H1 (cell line): ENCODE results near the gene NELFCD. TPM values are rescaled to one million over a fixed set of nuclear protein-coding genes. Genes with fewer than 3 reads are reported as not detected.

Source experiments
- CTCF ChIA-PET: fragments of 300-600 bp; sonication (Branson Sonifier 250); formaldehyde crosslinking; loops from one replicate; lab custom pipeline; 2021; ENCODE audit not compliant: partially characterized antibody; lab: Charles Lee
- POLR2A ChIA-PET: fragments of 300-600 bp; sonication (Branson Sonifier 250); formaldehyde crosslinking; loops from one replicate; lab custom pipeline; 2021; ENCODE audit warnings: inconsistent platforms; ENCODE audit not compliant: partially characterized antibody; lab: Charles Lee
- DNase-seq, 2 experiments: peaks; one replicate each; pipeline versions ENCODE4 v3.0.0 to v3.0.0-alpha.2; 2010 to 2022; ENCODE audit warnings: low spot score in 2 of 2, low read depth in 1 of 2, mixed read lengths in 1 of 2
- FAIRE-seq: peaks from 2 replicates; lab custom pipeline; 2011; peaks lifted over from hg19 to GRCh38; lab: Jason Lieb, UNC
- H2AFZ ChIP-seq: 2 replicates; pipeline ENCODE4 v1.8.1; 2012; ENCODE audit warnings: low read length, inconsistent platforms
- H2AK5ac ChIP-seq: 2 replicates; pipeline ENCODE4 v1.6.1; 2013; ENCODE audit warnings: low read depth, low read length
- H2BK120ac ChIP-seq: replicated peaks from 2 replicates; pipeline ENCODE3; 2013; ENCODE audit warnings: low read depth, low read length, inconsistent platforms
- H2BK12ac ChIP-seq: 2 replicates; pipeline ENCODE4 v1.6.1; 2013; ENCODE audit warnings: low read depth, low read length
- H2BK15ac ChIP-seq: 2 replicates; pipeline ENCODE4 v1.6.1; 2013; ENCODE audit warnings: low read length
- H2BK20ac ChIP-seq: 2 replicates; pipeline ENCODE4 v1.6.1; 2013; ENCODE audit warnings: low read length
- H2BK5ac ChIP-seq: 2 replicates; pipeline ENCODE4 v1.6.1; 2013; ENCODE audit warnings: low read depth, low read length
- H3K14ac ChIP-seq: 2 replicates; pipeline ENCODE4 v1.6.1; 2013; ENCODE audit warnings: inconsistent platforms; ENCODE audit not compliant: insufficient read length
- H3K18ac ChIP-seq: 2 replicates; pipeline ENCODE4 v1.6.1; 2013; ENCODE audit warnings: low read length; ENCODE audit errors: extremely low read depth
- H3K23ac ChIP-seq: 2 replicates; pipeline ENCODE4 v1.6.1; 2013; ENCODE audit warnings: inconsistent platforms; ENCODE audit not compliant: insufficient read length
- H3K23me2 ChIP-seq: 2 replicates; pipeline ENCODE4 v1.6.1; 2013; ENCODE audit warnings: low read depth, low read length
- H3K27ac ChIP-seq: 2 replicates; pipeline ENCODE4 v1.6.1; 2011; ENCODE audit warnings: low read depth, low read length, inconsistent platforms
- H3K27me3 ChIP-seq, 4 experiments: replicated peaks in 1 of 4; 1 replicate in 1 of 4; 2 replicates in 3 of 4; pipeline versions ENCODE4 v1.6.1 to v1.8.1; 2011 to 2013; ENCODE audit warnings: low read length in 3 of 4, mild to moderate bottlenecking in 3 of 4, inconsistent platforms in 2 of 4, mixed read lengths in 2 of 4, moderate library complexity in 1 of 4; ENCODE audit not compliant: control insufficient read depth in 3 of 4, insufficient read depth in 3 of 4; ENCODE audit errors: extremely low read depth in 1 of 4
- H3K36me3 ChIP-seq, 4 experiments: 2 replicates each; pipeline versions ENCODE4 v1.6.1 to v1.8.1; 2011 to 2013; ENCODE audit warnings: mild to moderate bottlenecking in 4 of 4, low read length in 3 of 4, moderate library complexity in 2 of 4, control low read depth in 1 of 4, inconsistent platforms in 1 of 4; ENCODE audit not compliant: insufficient read depth in 4 of 4, control insufficient read depth in 2 of 4
- H3K4ac ChIP-seq: replicated peaks from 2 replicates; pipeline ENCODE3; 2013; ENCODE audit warnings: low read length, low read depth, mixed read lengths, inconsistent platforms; ENCODE audit not compliant: insufficient read length
- H3K4me1 ChIP-seq, 4 experiments: replicated peaks in 1 of 4; 1 replicate in 1 of 4; 2 replicates in 3 of 4; pipeline versions ENCODE4 v1.6.1 to v1.8.1; 2011 to 2013; ENCODE audit warnings: low read length in 3 of 4, inconsistent platforms in 2 of 4, mixed read lengths in 1 of 4; ENCODE audit not compliant: insufficient read depth in 4 of 4, control insufficient read depth in 3 of 4
- H3K4me2 ChIP-seq, 2 experiments: 2 replicates each; pipeline versions ENCODE4 v1.6.1 to v1.8.1; 2011 to 2013; ENCODE audit warnings: low read depth in 2 of 2, low read length in 2 of 2, control low read depth in 1 of 2, inconsistent platforms in 1 of 2, mild to moderate bottlenecking in 1 of 2; ENCODE audit not compliant: insufficient read depth in 1 of 2
- H3K4me3 ChIP-seq, 4 experiments: fragments of 200-600, 300-600 bp in 1 of 4; sonication (generic), shearing (Covaris generic), sonication (Bioruptor Twin) in 1 of 4; 2 replicates each; pipeline versions ENCODE4 v1.5.1 to v1.8.1; 2011 to 2016; ENCODE audit warnings: low read length in 4 of 4, low read depth in 3 of 4, control low read depth in 2 of 4, inconsistent platforms in 2 of 4, mild to moderate bottlenecking in 2 of 4, mixed read lengths in 1 of 4, moderate library complexity in 1 of 4; ENCODE audit not compliant: insufficient read depth in 2 of 4; ENCODE audit errors: extremely low read depth in 1 of 4
- H3K56ac ChIP-seq: replicated peaks from 2 replicates; pipeline ENCODE3; 2013; ENCODE audit warnings: low read depth, mild to moderate bottlenecking, mixed read lengths, low read length, inconsistent platforms; ENCODE audit not compliant: insufficient read length
- H3K79me1 ChIP-seq: 2 replicates; pipeline ENCODE4 v1.6.1; 2013; ENCODE audit warnings: low read depth, low read length, control low read depth
- H3K79me2 ChIP-seq, 2 experiments: 2 replicates each; pipeline versions ENCODE4 v1.6.1 to v1.8.1; 2012 to 2013; ENCODE audit warnings: low read length in 2 of 2, mild to moderate bottlenecking in 2 of 2, inconsistent platforms in 1 of 2; ENCODE audit not compliant: insufficient read depth in 2 of 2, control insufficient read depth in 1 of 2
- H3K9ac ChIP-seq, 4 experiments: replicated peaks in 1 of 4; 1 replicate in 1 of 4; 2 replicates in 3 of 4; pipeline versions ENCODE4 v1.6.1 to v1.8.1; 2011 to 2013; ENCODE audit warnings: low read depth in 3 of 4, low read length in 3 of 4, control low read depth in 2 of 4, mild to moderate bottlenecking in 2 of 4, moderate library complexity in 2 of 4, inconsistent platforms in 1 of 4; ENCODE audit errors: extremely low read depth in 1 of 4
- H3K9me3 ChIP-seq, 2 experiments: 2 replicates each; pipeline versions ENCODE4 v1.6.1 to v1.8.1; 2012 to 2013; ENCODE audit warnings: mild to moderate bottlenecking in 2 of 2, moderate library complexity in 2 of 2, control low read depth in 1 of 2, inconsistent platforms in 1 of 2, low read depth in 1 of 2, low read length in 1 of 2, mixed read lengths in 1 of 2; ENCODE audit not compliant: insufficient read depth in 2 of 2
- H4K20me1 ChIP-seq, 2 experiments: replicated peaks in 1 of 2; 2 replicates each; pipeline versions ENCODE3 to v1.8.1; 2011 to 2013; ENCODE audit warnings: inconsistent platforms in 2 of 2, low read length in 2 of 2, mild to moderate bottlenecking in 1 of 2; ENCODE audit not compliant: insufficient read depth in 2 of 2, control insufficient read depth in 1 of 2
- H4K5ac ChIP-seq: 2 replicates; pipeline ENCODE4 v1.6.1; 2013; ENCODE audit warnings: low read length, low read depth, mixed read lengths, inconsistent platforms; ENCODE audit not compliant: insufficient read length
- H4K8ac ChIP-seq: 2 replicates; pipeline ENCODE4 v1.8.0; 2013; ENCODE audit warnings: mild to moderate bottlenecking, moderate library complexity, low read length, inconsistent platforms; ENCODE audit not compliant: insufficient read depth; ENCODE audit errors: extremely low read depth
- H4K91ac ChIP-seq: replicated peaks from 2 replicates; pipeline ENCODE3; 2013; ENCODE audit warnings: low read length, mixed read lengths, inconsistent platforms; ENCODE audit not compliant: insufficient read length
- ASH2L ChIP-seq: fragments of 200-600, 300-600 bp; sonication (generic); IDR thresholded peaks from one replicate; pipeline ENCODE4 v1.7.1; 2017; ENCODE audit warnings: low read length
- BRCA1 ChIP-seq: IDR thresholded peaks from 2 replicates; pipeline ENCODE4 v1.6.1; 2012; ENCODE audit warnings: low read depth, low read length, improper control_type of control experiment
- CBX5 ChIP-seq: fragments of 300-800, 300-1000 bp; sonication (generic); IDR thresholded peaks from 2 replicates; pipeline ENCODE4 v1.7.1; 2016; ENCODE audit warnings: antibody characterized with exemption, low read length, low read depth
- CREB1 ChIP-seq: IDR thresholded peaks from 2 replicates; pipeline ENCODE4 v1.6.1; 2012; ENCODE audit warnings: inconsistent platforms
- FOSL1 ChIP-seq: IDR thresholded peaks from 2 replicates; pipeline ENCODE4 v1.6.1; 2011; ENCODE audit warnings: mild to moderate bottlenecking, low read depth, low read length, moderate library complexity; ENCODE audit not compliant: insufficient read depth
- GTF2F1 ChIP-seq: IDR thresholded peaks from 2 replicates; pipeline ENCODE4 v1.6.1; 2012; ENCODE audit warnings: low read depth, low read length, improper control_type of control experiment, borderline replicate concordance
- POLR2A ChIP-seq, 2 experiments: IDR thresholded peaks; 1 replicate in 1 of 2; 2 replicates in 1 of 2; pipeline ENCODE4 v1.6.1; 2011; ENCODE audit warnings: low read depth in 2 of 2, low read length in 2 of 2, mild to moderate bottlenecking in 2 of 2; ENCODE audit errors: control extremely low read depth in 1 of 2
- POLR2AphosphoS5 ChIP-seq: IDR thresholded peaks from 2 replicates; pipeline ENCODE4 v1.6.1; 2011; ENCODE audit warnings: low read depth, low read length
- SP1 ChIP-seq: IDR thresholded peaks from 2 replicates; pipeline ENCODE4 v1.6.1; 2011; ENCODE audit warnings: low read depth, low read length
- WGBS, 2 experiments: shearing (Covaris generic) in 1 of 2; methylation state at CpG; one replicate each; pipeline versions ENCODE4 v1.1.6 to v1.1.7; 2013 to 2015; ENCODE audit warnings: low lambda C conversion rate in 2 of 2, mixed read lengths in 2 of 2, inconsistent platforms in 1 of 2, low coverage in 1 of 2, missing lambda C conversion rate in 1 of 2; ENCODE audit not compliant: insufficient replicate concordance in 2 of 2, insufficient coverage in 1 of 2, insufficient read length in 1 of 2; ENCODE audit errors: extremely low coverage in 1 of 2, missing lambda C conversion rate in 1 of 2; 5-methylcytosine and 5-hydroxymethylcytosine counted together
- polyA plus RNA-seq, 7 experiments: library from polyadenylated mRNA; depleted of rRNA in 3 of 7; stranded (reverse) in 5 of 7; unstranded in 2 of 7; fragments of >200 nt in 5 of 7; fragments of 200-250 nt in 2 of 7; gene quantifications; 1 replicate in 5 of 7; 2 replicates in 1 of 7; 4 replicates in 1 of 7; pipeline versions ENCODE4 v1.2.1 to v1.2.3, GENCODE V29; 2011 to 2013; ENCODE audit warnings: missing spikeins in 2 of 7, mixed read lengths in 2 of 7
- total RNA-seq: library from RNA; stranded (reverse); fragmentation: NEBNext Ultra II Directional; extraction: Animal tissue kit (Norgen Biotek cat#: 25700); gene quantifications from 2 replicates; pipeline ENCODE4 v1.2.1, GENCODE V29; 2021

The NELFCD gene
- total and polyA plus RNA-seq, 2 of the 8 experiments (the other 6 are each of a cell fraction or from before 2014, with no cell fraction given): 35.5 to 59.6 TPM

- no peak for DNase-seq
- no peak overlapping the region for H2BK12ac ChIP-seq
- no peak overlapping the region for H2AFZ ChIP-seq
- peaks cover 33 to 67% (median 58%) of the 10 kb centered on the region in 4 experiments for H3K36me3 ChIP-seq
- WGBS, 2 experiments: 81% methylated on average over 6 of the region's 6 CpGs; no CpG with 5 or more reads in 1 of the 2 experiments
- FAIRE-seq: no peak
- H3K27me3 ChIP-seq: no peaks in the 10 kb centered on the region
- H2BK20ac ChIP-seq: no peak overlapping the region
- no peaks in the 10 kb centered on the region for H3K4me1 ChIP-seq
- H3K4me2 ChIP-seq: no peak overlapping the region
- no peak overlapping the region for H4K8ac ChIP-seq
- H4K91ac ChIP-seq: no peak overlapping the region
- H3K14ac ChIP-seq: no peak overlapping the region
- no peak for TF ChIP-seq BRCA1
- TF ChIP-seq SP1: no peak
- TF ChIP-seq CBX5: no peak
- no peak for TF ChIP-seq GTF2F1
- no peak for TF ChIP-seq CREB1
- no peak for TF ChIP-seq POLR2AphosphoS5
- no peak for TF ChIP-seq POLR2A (IDR thresholded peaks at IDR 0.05; ENCODE audit: control extremely low read depth in 1 of 2, low read depth in 2 of 2, low read length in 2 of 2)
- no peak for TF ChIP-seq ASH2L
- TF ChIP-seq FOSL1: no peak
- no peak overlapping the region for H2BK120ac ChIP-seq
- H3K23me2 ChIP-seq: no peaks in the 10 kb centered on the region
- POLR2A ChIA-PET: interaction anchor here (0.8 to 1.2 kb wide), 2 partner anchors 8 to 9 kb away, joined by 4 read pairs; partner anchors contain the start of gene NELFCD
- no peak overlapping the region for H3K4me3 ChIP-seq
- H3K27ac ChIP-seq: no peak overlapping the region
- H2AK5ac ChIP-seq: no peak overlapping the region
- peaks cover 0 to 25% of the 10 kb centered on the region in 2 experiments; a peak in 2 of 4 replicates for H3K79me2 ChIP-seq
- no peak overlapping the region for H3K56ac ChIP-seq
- no peak overlapping the region for H2BK15ac ChIP-seq
- H3K79me1 ChIP-seq: peaks cover 11% of the 10 kb centered on the region
- no peak overlapping the region for H4K5ac ChIP-seq
- H2BK5ac ChIP-seq: no peak overlapping the region
- H3K18ac ChIP-seq: no peak overlapping the region
- H3K23ac ChIP-seq: no peak overlapping the region
- H3K9me3 ChIP-seq: no peaks in the 10 kb centered on the region
- no peak overlapping the region for H3K9ac ChIP-seq
- H3K4ac ChIP-seq: no peak overlapping the region
- peaks cover 2 to 17% of the 10 kb centered on the region in 2 experiments for H4K20me1 ChIP-seq
- CTCF ChIA-PET: interaction anchor here (0.6 kb wide), 1 partner anchor 10 kb away, joined by 3 read pairs; no protein-coding TSS in a partner anchor
Measured at GRCh38 chr20:58988565-58988882, 7.5 kb downstream of the NELFCD start.
